Activated CD4-positive, alpha-beta T cell treated with anti-CD3 and anti-CD28 coated beads, Interleukin-2, amount 50 U/mL, for 48 hours (primary cell): ENCODE results near the gene SPATA1.
A peak's percentile ranks its signal among the peaks of the same experiment; 100 is the strongest.
"Not testable (repeated sequence)": the region's sequence is repeated elsewhere in the genome, so short reads cannot be mapped to it uniquely, and the experiment has no call there.

Experiments
- DNase-seq, 2 experiments: peaks; one replicate each; pipeline ENCODE4 v3.0.0-alpha.2; 2020

Gene SPATA1

DNA sequence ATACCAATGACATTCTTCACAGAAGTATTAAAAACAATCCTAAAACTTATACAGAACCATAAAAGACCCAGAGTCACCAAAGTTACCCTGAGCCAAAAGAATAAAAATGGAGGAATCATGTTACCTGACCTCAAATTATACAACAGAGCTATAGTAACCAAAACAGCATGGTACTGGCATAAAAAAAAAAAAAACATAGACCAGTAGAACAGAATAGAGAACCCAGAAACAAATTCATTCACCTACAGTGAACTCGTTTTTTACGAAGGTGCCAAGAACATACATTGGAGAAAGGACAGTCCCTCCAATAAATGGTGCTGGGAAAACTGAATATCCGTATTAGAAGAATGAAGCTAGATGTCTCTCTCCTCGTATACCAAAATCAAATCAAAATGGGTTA lies 2.8 kb downstream of the SPATA1 start:
- no peak for DNase-seq

DNA sequence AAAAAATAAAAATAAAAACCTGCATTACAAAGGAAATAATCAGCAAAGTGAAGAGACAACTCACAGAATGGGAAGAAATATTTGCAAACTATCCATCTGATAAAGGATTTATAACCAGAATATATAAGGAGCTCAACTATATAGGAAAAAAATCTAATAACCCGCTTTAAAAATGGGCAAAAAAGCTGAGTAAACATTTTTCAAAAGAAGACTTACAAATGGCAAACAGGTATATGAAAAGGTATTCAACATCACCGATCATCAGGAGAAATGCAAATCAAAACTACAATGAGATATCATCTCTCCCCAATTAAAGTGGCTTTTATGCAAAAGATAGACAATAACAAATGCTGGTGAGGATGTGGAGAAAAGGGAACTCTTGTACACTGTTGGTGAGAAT lies 4.0 kb downstream of the SPATA1 start:
- DNase-seq, result no peak

DNA sequence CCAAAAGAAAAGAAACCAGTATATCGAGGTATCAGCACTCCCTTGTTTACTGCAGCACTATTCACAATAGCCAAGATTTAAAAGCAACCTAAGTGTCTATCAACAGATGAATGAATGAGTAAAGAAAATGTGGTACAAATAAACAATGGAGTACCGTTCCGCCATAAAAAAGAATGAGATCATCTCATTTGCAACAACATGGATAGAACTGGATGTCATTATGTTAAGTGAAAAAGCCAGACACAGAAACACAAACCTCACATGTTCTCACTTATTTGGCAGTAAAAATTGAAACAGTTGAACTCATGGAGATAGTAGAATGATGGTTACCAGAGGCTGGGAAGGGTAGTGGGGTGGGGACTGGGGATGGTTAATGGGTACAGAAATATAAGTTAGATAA lies 4.5 kb downstream of the SPATA1 start:
- no peak for DNase-seq

DNA sequence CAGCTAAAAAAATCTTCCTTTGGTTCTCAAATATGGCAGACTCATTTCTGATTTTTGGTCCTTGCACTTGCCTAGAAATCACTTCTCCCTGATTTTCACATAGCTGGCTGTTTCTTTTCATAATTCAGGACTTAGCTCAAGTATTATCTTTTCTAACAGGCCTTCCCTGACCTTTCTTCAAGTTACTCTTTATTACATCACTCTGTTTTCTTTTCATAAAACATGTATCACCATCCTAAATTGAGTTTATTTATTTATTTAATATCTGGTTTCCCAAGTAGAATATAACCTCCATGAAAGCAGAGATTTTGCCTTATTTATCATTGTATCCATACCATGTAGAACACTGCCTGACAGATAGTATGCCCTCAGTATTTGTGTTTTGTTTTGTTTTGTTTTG lies 18.4 kb downstream of the SPATA1 start:
- no peak for DNase-seq

DNA sequence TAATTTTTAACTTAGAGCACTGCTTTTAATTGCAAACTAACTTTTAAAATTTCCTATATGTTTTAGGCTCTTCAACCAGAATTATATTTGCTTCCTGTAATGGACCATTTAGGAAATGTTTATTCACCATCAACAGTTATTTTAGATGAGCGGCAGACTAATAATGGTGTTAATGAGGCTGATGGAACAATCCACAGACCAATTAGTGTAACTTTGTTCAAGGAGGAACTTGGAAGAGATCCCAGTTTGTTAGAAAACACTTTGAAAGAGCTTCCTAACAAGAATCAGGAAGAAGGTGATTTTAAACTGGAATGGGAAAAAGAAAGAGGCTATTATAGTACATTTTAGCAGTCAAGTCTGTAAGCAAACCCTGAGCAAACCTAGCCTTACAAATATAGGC lies 19.6 kb downstream of the SPATA1 start:
- no peak for DNase-seq

DNA sequence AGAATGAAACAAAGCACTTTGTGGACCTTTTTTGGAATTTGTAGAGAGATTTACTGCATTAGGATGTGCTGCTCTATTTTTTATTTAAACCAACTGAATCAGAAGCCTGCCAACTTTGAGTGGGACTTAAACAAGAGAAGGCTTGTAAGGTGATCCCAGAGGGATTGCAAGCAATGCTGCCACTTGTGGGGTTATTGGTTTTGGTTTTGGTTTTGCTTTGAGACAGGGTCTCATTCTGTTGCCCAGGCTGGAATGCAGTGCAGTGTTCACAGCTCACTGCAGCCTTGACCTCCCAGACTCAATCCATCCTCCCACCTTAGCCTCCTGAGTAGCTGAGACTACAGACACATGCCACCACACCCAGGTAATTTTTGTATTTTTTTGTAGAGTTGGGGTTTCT lies 32.4 kb downstream of the SPATA1 start:
- no peak for DNase-seq

DNA sequence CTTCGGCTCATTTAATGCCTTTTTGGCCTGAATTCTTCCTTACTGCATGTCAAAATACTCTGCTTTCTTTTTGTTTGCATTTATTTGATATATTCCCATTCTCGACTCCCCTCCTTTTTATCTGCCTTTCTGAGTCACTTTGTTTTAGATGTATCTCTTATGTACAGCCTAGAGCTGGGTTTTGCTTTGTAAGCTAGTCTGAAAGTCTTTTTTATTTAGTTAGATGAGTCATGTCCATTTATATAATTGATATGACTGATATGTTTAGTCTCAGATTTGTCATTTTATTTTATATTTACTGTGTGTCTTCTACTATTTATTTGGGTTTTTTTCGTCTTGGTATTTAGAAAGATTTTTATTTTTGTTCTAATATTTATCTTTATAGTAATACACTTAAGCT lies 33.8 kb downstream of the SPATA1 start:
- DNase-seq, result no peak

DNA sequence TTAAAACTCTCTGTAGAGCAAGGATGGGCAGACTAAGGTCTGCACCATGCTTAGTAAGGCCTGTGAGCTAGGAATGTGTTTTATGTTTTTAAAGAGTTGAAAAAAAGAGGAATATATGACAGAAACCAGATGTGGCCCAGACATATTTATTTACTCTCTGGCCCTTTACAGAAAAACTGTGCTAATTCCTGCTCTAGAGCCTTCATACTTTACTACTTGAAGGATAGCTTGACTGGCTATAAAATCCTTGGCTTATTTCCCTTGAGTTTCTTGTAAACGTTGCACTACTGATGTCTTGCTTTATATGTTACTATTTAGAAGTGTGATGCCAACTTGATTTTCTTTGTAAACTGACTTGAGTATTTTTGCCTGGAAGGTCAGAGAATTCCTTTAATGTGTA lies 34.6 kb downstream of the SPATA1 start:
- DNase-seq, result no peak

DNA sequence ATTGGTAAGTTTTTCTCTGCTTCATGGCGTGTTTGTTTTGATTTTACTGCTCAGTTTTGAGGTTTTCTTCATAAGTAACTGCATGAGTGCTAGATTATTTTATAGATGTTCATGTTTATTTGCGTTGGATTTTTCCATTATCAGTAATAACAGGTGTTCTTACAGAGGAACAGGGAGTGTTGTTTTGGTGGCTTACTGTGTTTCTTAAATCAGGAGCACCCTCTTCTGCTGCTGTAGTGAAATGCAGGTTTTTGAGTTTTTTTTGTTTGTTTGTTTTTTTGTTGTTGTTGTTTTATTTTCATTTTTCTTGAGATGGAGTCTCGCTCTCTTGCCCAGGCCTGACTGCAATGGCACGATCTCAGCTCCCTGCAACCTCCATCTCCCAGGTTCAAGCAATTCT lies 35.5 kb downstream of the SPATA1 start:
- DNase-seq, result no peak

DNA sequence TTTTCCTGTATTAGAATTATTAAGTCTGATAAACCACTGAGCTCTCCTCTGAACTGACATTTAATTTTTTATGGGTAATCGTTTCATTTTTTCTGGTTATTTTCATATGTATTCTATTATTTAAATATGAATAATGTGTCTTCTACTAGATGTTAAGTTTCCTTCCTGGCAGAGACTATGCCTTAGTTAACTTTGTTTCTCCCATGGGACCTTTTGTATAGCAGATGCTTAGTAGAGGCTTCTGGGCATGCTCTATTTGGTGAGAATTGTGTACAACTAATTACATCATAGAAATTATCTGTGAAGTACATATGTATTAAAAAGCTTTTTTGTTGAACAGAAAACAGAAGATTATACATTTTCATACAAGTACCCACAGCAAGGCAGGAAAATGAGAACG lies 44.6 kb downstream of the SPATA1 start:
- DNase-seq, result no peak

DNA sequence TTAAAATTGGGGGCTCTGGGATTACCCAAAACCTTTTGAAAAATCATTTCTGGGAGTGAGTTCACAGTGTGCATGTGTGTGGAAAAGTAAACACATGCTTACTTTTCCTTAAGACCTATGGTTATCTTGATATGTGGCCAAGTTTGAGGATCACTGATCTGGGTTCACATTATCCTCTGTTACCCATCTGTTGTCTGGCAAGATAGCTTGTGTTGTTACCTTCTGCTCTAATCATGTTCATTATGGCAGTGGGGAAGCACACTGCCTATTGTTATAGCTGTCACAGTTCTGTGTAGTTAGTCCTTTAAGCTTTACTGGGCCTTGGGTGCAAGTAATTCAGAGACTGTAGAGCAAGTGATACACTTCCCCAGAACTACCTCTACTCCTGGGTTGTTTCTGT lies 63.0 kb downstream of the SPATA1 start:
- DNase-seq, result no peak

DNA sequence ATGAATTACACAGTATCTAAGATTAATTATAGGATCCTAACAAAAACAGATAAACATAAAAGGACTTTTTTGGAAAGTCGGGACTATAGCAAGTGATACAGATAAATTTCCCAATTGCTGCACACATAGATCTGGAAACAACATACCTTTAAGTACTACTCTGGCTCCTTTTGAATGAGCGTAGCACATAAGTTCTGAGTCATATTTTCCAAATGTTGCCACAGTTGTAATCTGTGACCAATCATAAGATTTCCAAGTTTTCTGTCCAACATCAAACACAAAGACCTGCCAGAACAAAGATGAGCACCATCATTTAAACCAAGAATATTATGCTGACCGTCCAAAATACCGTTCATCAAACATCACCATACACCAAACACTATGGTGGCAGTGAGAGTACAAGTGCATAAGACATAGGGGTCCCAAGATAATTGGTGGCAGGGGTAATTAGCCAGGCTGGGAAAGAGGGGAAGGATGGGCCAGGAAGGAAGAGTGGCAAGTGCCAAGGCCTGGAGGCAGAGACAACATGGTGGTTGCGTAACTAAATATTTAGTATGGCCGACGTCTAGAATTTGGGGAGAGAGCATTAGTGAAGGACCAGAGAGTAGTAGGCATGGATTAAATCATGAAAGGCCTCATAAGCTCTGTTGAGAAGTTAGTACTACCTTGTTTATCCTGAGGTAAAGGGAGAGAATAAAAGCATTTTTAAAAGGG lies 64.4 kb downstream of the SPATA1 start:
- no peak for DNase-seq

DNA sequence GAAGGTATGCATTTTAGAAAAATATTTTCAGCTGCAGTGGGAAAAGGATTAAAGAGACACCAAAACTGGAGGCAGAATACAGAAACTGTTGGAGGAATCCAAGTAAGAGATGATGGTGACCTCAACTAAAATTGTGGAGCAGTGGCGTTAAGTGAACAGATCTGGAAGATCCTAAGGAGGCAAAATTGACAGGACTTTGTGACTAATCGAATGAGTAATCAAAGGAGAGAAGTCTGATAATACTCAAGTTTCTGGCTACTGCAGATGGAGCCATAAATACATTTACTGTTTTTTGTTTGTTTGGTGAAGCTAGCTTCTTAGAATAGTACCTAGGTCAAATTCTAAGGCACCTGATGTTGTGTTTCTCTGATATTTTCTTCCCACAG lies 65.0 kb downstream of the SPATA1 start:
- DNase-seq, result no peak

DNA sequence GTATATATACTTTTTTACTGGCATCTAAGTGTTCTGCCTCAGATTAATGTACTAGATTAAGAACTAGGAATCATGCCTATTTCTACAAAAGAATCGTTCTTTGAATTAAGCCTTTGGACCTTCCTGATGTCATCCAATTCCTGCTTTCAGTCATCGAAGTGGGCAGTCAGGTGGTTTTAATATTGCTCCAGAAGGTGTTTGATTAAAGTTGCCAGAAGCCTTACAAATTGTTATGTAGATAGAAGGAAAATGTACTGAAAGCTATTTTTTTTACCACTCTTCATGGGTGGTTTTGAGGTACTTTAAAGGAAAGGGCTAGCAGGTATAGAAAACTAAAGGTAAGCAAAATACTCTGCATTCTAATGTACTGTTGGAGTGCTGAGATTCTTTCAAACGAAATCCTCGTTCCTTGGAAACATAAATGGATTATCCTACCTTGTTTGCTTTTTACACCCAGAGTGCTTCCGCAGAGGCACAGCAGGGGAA lies 67.3 kb downstream of the SPATA1 start:
- DNase-seq, result no peak

DNA sequence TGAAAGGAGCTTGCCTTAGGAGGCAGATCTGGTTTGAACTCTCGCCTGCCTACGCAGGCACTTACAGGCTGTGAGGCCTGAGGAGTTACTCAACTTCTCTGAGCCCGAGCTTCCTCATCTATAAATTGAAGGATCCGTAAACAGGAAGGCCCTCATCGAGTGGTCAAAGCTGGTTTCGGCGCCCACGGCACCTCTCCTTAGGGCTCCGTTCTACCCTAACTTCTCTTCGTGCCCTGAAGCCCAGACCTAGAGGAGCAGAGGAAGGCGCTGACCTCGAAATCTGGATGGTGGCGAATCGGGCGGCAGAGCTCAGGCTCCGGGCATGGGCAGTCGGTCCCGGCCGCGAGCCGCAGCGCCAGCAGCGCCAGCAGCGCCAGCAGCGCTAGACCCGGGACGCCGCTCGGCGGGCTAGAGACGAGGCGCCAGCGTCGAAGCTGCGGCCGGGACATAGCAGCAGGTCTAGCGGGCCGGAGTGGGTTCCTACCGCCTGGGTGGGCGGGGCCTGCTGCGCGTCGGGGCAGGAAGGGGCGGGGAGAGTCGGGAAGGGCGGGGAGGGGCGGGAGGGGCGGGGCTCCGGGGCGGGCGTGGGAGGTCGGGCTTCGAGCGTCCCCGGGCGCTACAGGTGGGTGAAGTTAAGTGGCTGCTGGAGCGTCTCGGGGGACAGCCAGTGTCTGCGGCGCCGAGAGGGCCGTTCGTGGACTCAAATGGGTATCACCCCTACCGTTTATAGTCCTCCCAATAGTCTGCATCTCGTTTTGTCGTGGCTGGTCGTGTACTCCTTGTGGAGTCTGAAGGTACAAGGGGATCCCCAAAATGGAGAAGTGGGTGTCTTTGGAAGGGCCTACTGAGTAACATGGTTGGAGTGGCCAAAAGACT lies 68.0 kb downstream of the SPATA1 start, which contains the start of gene CTBS:
CTBS (minus strand) TSS at position 474 of the 876 bp plus-strand sequence; CDS start at position 449, 25 bp downstream.
- peak; percentile 81 to 83 for DNase-seq

DNA sequence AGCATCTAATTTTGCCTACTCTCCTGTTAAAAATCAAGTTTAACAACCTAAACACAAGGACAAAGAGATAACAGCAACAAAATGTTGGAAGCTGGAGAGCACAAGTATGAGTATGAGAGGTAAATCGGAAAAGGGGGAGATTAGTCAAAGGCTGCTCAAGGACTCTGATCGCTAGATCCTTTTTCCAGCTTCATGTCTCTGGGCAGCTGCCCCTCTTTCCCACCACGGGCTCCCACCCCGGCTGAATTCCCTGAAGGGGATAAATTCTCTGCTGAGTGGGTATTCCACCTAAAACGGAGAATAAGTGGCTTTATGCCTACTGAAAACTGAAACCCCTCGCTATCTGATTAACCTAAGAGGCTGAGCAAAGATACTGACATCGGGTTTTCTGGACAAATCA lies 68.8 kb downstream of the SPATA1 start:
- no peak for DNase-seq

DNA sequence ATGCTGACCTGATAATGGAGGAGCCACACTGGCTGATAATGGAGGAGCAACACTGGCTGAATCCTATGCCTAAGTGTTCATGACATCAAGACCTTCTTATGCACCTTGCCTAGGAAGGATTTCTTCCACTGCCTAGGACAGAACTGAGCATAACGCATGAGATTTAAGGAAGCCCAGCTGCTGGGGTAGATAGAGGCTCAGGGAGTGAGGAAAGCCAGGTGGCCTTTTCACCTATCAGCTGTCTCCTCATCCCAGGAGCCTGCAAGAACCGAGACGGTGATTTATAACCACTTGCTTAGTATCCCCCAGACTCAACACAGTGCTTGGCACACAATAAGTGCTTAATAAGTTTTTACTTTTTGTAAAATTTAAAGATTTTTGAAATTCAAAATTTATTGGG lies 75.5 kb downstream of the SPATA1 start:
- no peak for DNase-seq

DNA sequence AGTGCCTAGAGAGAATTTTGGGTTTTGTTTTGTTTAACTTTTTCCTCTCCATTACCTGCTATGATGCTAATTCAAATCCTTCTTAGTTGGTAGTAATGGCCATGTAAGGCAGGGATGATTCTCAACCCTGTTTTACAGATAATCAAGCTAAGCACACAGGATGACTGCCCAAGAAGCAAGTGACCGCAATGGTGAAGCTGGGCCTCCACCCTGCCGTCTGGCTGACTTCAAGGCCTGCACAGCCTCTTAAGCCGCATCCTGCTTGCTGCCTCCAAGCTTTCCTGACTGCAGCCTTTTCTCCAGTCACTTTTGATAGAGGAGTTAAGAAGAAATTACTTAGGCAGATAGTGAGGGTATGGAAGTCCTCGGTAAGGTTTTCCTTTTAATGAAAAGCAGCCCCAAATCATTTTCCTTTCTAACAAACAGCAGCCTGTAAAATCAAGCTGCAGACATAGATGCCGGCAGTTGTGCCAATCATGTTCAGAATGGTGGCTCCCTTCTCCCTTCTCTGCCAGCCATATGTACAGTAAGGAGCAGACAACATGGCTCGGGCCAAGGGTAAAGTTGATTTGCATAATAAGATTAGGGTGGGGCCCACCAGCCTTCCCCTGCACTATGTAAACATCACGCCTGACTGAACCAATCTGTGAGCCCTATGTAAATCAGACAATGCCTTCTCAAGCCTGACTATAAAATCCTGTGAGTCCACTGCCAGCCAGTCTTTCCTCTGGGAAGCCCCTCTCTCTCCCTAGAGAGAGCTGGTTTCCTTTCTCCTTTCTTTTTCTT lies 76.8 kb downstream of the SPATA1 start:
- DNase-seq, result no peak

DNA sequence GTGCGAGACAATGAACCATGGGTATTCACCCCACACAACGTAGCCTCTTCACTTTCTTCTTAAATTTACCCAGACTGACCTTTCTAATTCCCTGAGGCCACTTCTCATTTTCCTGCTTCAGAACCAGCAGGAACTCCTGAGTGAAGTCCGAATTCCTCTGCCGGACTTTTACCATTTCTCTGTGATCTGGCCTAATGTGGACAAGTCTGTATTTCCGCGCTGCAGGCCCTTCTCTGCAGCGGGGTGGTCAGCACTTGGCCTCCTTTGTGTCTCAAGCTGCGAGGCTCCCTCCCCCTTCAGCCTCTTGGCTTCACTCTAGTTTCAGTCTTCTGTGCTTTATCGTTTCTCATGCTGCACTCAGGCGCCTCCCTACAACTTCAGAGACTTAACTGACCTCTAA lies 77.5 kb downstream of the SPATA1 start:
- DNase-seq, result no peak

DNA sequence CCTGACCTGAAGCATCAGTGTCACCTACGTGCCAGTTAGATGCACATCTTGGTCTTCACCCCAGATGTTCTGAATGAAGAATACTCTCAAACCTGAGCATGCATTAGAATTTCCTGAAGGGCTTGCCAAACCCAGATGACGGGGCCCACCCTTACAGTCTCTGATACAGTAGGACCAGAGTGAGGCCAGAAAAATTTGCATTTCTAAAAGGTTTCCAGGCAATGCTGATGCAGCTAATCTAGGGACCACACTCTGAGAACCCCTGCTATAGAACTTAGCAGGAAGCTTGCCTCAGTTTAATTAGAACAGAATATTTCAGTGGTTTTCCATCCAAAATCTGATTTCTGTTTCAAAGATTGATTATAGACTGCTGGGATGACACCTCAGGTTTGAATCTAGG lies 77.9 kb downstream of the SPATA1 start:
- DNase-seq, result no peak

DNA sequence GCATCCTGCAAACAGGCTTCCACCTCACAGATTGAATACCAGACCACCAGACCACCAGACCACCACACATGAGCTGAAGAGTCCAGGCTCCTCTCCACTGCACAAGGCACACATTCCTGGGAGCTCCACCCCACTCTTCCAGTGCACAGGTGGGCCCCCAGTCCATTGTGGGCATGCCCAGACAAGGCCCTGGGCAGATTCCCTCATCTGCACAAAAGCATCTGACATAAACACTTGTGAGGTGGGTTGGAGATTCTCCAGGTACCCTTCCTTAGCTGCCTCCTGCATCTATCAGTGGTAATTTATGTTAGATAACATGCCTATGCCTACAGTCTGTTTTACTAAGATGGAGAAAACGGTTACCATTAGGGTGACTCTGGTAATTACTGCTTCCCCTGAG lies 79.6 kb downstream of the SPATA1 start:
- no peak for DNase-seq

DNA sequence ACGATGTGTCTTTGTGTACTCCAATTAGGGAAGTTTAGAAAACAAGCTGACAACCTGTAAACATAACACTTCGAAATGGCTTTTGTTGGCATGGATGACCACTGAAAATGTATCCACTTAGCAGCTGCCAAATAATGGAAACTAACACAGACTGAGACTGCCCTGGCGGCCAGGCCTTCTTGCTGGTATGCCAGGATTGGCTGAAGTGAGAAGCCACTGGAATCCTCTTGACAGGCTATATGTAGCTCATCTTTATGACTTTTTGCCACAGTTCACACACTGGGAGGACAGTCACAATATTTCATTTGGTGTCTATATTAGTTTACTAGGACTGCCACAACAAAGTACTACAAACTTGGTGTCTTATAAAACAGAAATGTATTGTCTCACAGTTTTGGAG lies 80.9 kb downstream of the SPATA1 start:
- DNase-seq, result no peak

DNA sequence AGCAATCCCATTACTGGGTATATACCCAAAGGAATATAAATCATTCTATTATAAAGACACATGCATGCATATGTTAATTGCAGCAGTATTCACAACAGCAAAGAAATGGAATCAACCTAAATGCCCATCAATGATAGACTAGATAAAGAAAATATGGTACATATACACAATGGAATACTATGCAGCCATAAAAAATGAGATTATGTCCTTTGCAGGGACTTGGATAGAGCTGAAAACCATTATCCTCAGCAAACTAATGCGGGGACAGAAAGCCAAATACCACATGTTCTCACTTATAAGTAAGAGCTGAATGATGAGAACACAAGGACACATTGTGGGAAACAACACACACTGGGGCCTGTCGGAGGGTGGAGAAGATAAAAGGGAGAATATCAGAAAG lies 88.8 kb downstream of the SPATA1 start:
- DNase-seq, result not testable (repeated sequence)
